Activated T-helper 1 cell treated with anti-CD3 and anti-CD28 coated beads, Interleukin-2, amount 50 U/mL, for 16 hours (primary cell): ENCODE measurements around the gene GPR35.

Experiments used
- DNase-seq, 2 donors: peaks; one replicate each; pipeline ENCODE4 v3.0.0-alpha.2; 2020; ENCODE audit warnings: low read depth in 1 of 2, low spot score in 1 of 2

The GPR35 gene

GRCh38 chr2:240622531-240623235 lies 2.6 kb upstream of the GPR35 start:
- DNase-seq, result no peak

- DNase-seq, result no peak
Measured at GRCh38 chr2:240623531-240624010, 1.7 kb upstream of the GPR35 start.

GRCh38 chr2:240624011-240624949 lies 1.0 kb upstream of the GPR35 start:
- DNase-seq, result no peak

GRCh38 chr2:240626531-240627300 lies 1.4 kb downstream of the GPR35 start:
- DNase-seq, result peak in 1 of 2 donors; percentile 3

GRCh38 chr2:240627736-240628506 lies 2.6 kb downstream of the GPR35 start:
- DNase-seq, result no peak

- DNase-seq, result no peak
Measured at GRCh38 chr2:240628507-240628807, 3.2 kb downstream of the GPR35 start.

- no peak for DNase-seq
Measured at GRCh38 chr2:240628808-240629618, 3.7 kb downstream of the GPR35 start.

GRCh38 chr2:240629619-240629967 lies 4.3 kb downstream of the GPR35 start:
- no peak for DNase-seq

GRCh38 chr2:240629968-240630770 lies 4.9 kb downstream of the GPR35 start:
- no peak for DNase-seq

- DNase-seq, result no peak
Measured at GRCh38 chr2:240630771-240631547, 5.7 kb downstream of the GPR35 start.

- DNase-seq, result no peak
Measured at GRCh38 chr2:240631548-240632305, 6.4 kb downstream of the GPR35 start.

GRCh38 chr2:240632306-240632721 lies 7.0 kb downstream of the GPR35 start:
- DNase-seq, result no peak

- DNase-seq, result no peak
Measured at GRCh38 chr2:240635121-240635997, 10.1 kb downstream of the GPR35 start.

- no peak for DNase-seq
Measured at GRCh38 chr2:240635998-240636547, 10.8 kb downstream of the GPR35 start.

- DNase-seq, result no peak
Measured at GRCh38 chr2:240636563-240637115, 11.4 kb downstream of the GPR35 start.
